GM19043 (cell line): ENCODE results near the gene NDUFV2.
"Not testable (repeated sequence)": the region's sequence is repeated elsewhere in the genome, so short reads cannot be mapped to it uniquely, and the experiment has no call there.

Experiments used
- ATAC-seq: cut with Tn5 transposase; IDR thresholded peaks from one replicate; pipeline ENCODE4 v1.9.1; 2021; ENCODE audit warnings: low read depth; ENCODE audit not compliant: unreplicated experiment

The NDUFV2 gene

GRCh38 chr18:9147440-9148202 is 45.1 kb downstream of the NDUFV2 start:
- no peak for ATAC-seq

GRCh38 chr18:9148203-9148552 is 45.7 kb downstream of the NDUFV2 start:
- no peak for ATAC-seq

- ATAC-seq = no peak
Observed at GRCh38 chr18:9150121-9150520, 47.6 kb downstream of the NDUFV2 start.

GRCh38 chr18:9153256-9153655 is 50.8 kb downstream of the NDUFV2 start:
- no peak for ATAC-seq

- ATAC-seq = no peak
Observed at GRCh38 chr18:9156604-9157249, 54.2 kb downstream of the NDUFV2 start.

- ATAC-seq = no peak
Observed at GRCh38 chr18:9157806-9158205, 55.3 kb downstream of the NDUFV2 start.

- no peak for ATAC-seq
Observed at GRCh38 chr18:9160014-9160413, 57.5 kb downstream of the NDUFV2 start.

- ATAC-seq = not testable (repeated sequence)
Observed at GRCh38 chr18:9162663-9163062, 60.2 kb downstream of the NDUFV2 start.

GRCh38 chr18:9164149-9164548 is 61.6 kb downstream of the NDUFV2 start:
- ATAC-seq = not testable (repeated sequence)

GRCh38 chr18:9165883-9166282 is 63.4 kb downstream of the NDUFV2 start:
- ATAC-seq = not testable (repeated sequence)

- not testable (repeated sequence) for ATAC-seq
Observed at GRCh38 chr18:9169515-9169914, 67.0 kb downstream of the NDUFV2 start.

GRCh38 chr18:9171919-9172318 is 69.4 kb downstream of the NDUFV2 start:
- ATAC-seq = not testable (repeated sequence)

GRCh38 chr18:9172506-9173127 is 70.1 kb downstream of the NDUFV2 start:
- ATAC-seq = no peak

GRCh38 chr18:9173770-9174233 is 71.3 kb downstream of the NDUFV2 start:
- ATAC-seq = no peak

- ATAC-seq = no peak
Observed at GRCh38 chr18:9174302-9174701, 71.8 kb downstream of the NDUFV2 start.

GRCh38 chr18:9175115-9175514 is 72.6 kb downstream of the NDUFV2 start:
- ATAC-seq = no peak

- no peak for ATAC-seq
Observed at GRCh38 chr18:9177031-9177430, 74.5 kb downstream of the NDUFV2 start.

GRCh38 chr18:9177466-9177865 is 75.0 kb downstream of the NDUFV2 start:
- ATAC-seq = no peak

- ATAC-seq = no peak
Observed at GRCh38 chr18:9178557-9178956, 76.1 kb downstream of the NDUFV2 start.

- no peak for ATAC-seq
Observed at GRCh38 chr18:9181275-9181674, 78.8 kb downstream of the NDUFV2 start.

GRCh38 chr18:9182852-9183399 is 80.4 kb downstream of the NDUFV2 start:
- ATAC-seq = no peak
